ENCODE data around the gene LYRM7. TPM values are rescaled to one million over a fixed set of nuclear protein-coding genes. Genes with fewer than 3 reads are reported as not detected.

The LYRM7 gene
- total RNA-seq, 2 experiments from 2014 or later: 14.4 to 25.5 TPM

DNA sequence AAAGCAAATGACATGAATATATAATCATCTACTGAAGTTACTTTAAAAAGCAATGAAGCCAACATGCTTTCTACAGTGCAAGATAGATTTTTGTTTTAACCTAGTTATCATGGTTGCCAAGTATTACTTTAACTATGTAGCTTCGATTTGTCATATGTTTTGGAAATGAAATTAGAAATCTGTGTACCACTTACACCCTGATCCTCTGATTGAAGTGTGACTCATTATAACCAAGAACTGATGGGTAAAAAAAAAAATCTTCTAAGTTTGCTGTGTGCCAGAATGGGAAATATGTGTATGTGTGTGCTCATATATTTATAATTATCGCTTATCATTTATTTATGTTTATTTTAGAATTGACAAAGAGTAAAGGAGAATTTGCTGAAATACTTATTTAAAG is 84.0 kb downstream of the LYRM7 start:
- intact Hi-C loops (cut with micrococcal nuclease; ENCODE audit: unreplicated experiment): no loop called here
- POLR2A ChIA-PET: interaction anchor here (0.7 to 4.1 kb wide), 7 partner anchors 8 to 194 kb away, joined by 3 to 17 read pairs (median 6); partner anchors contain the start of genes CDC42SE2 and HINT1
- Histone ChIP-seq H3K36me3 (ENCODE audit: insufficient read depth, low read length) (peaks cover 21% of the 10 kb centered on the region), H3K4me2 (ENCODE audit: low read length) (peak overlapping the region; percentile 85), H3K4me1 (ENCODE audit: insufficient read depth, low read length, poor library complexity, severe bottlenecking) (peaks cover 73% of the 10 kb centered on the region), H3K9me3 (ENCODE audit: low read length) (no peaks in the 10 kb centered on the region), H3K9me2 (ENCODE audit: insufficient read depth, low read length) (no peaks in the 10 kb centered on the region), H3K27ac (ENCODE audit: low read depth, low read length, poor library complexity, severe bottlenecking) (no peak overlapping the region), H4K20me1 (ENCODE audit: insufficient read depth, low read length) (no peaks in the 10 kb centered on the region), H3K79me2 (ENCODE audit: insufficient read depth, low read depth, low read length) (0 out of 2 replicates have a peak, but pooled peaks cover 7% of the 10 kb centered on the region), H2AFZ (ENCODE audit: low read length) (no peak overlapping the region), H3K4me3 (ENCODE audit: low read depth, low read length, poor library complexity, severe bottlenecking) (no peak overlapping the region)
- TF ChIP-seq, protein P1, sequence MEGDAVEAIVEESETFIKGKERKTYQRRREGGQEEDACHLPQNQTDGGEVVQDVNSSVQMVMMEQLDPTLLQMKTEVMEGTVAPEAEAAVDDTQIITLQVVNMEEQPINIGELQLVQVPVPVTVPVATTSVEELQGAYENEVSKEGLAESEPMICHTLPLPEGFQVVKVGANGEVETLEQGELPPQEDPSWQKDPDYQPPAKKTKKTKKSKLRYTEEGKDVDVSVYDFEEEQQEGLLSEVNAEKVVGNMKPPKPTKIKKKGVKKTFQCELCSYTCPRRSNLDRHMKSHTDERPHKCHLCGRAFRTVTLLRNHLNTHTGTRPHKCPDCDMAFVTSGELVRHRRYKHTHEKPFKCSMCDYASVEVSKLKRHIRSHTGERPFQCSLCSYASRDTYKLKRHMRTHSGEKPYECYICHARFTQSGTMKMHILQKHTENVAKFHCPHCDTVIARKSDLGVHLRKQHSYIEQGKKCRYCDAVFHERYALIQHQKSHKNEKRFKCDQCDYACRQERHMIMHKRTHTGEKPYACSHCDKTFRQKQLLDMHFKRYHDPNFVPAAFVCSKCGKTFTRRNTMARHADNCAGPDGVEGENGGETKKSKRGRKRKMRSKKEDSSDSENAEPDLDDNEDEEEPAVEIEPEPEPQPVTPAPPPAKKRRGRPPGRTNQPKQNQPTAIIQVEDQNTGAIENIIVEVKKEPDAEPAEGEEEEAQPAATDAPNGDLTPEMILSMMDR (conservative IDR thresholded peaks at IDR 0.05; ENCODE audit: low read length): no peak
- TF ChIP-seq EZH2phosphoT487 (IDR thresholded peaks at IDR 0.05; ENCODE audit: borderline replicate concordance, low read depth, low read length): no peak
- CTCF ChIA-PET (ENCODE audit: unreplicated experiment): no interaction called here
- no TSS peak for BruUV-seq (replicated peaks)
- DNase-seq (ENCODE audit: low spot score): no peak

Other genes starting within 250 kb of the LYRM7 start
- gene HINT1, start 5.7 kb upstream of the LYRM7 start, total RNA-seq (2014; rRNA removed; shearing (Covaris generic)): 205 and 343 TPM in 2 replicates
- 246 and 253 TPM in 2 replicates for gene HINT1, start 5.7 kb upstream of the LYRM7 start, total RNA-seq (2022)
- 34.7 and 54.2 TPM in 2 replicates for gene CDC42SE2, start 93.1 kb downstream of the LYRM7 start, total RNA-seq (2014; rRNA removed; shearing (Covaris generic))
- gene CDC42SE2, start 93.1 kb downstream of the LYRM7 start, total RNA-seq (2022): 66.8 and 68.9 TPM in 2 replicates